Uterus (tissue), 2 donors: ENCODE measurements around the gene TNFRSF14.

Experiments
- POLR2A ChIP-seq, 2 donors: fragments of 450-650 bp; IDR thresholded peaks; one replicate each; pipeline ENCODE4 v1.6.1; 2016; ENCODE audit warnings: antibody characterized with exemption in 2 of 2, mild to moderate bottlenecking in 1 of 2, moderate library complexity in 1 of 2
- TF ChIP-seq, protein P1 (sequence below), 4 experiments: fragments of 200-600 bp in 2 of 4; fragments of 450-650 bp in 2 of 4; sonication (generic) in 2 of 4; IDR thresholded peaks; one replicate each; pipeline ENCODE4 v1.5.1; 2016 to 2019; ENCODE audit warnings: antibody characterized with exemption in 4 of 4, mild to moderate bottlenecking in 2 of 4, moderate library complexity in 1 of 4

GRCh38 chr1:2552189-2552588 is 4.0 kb upstream of the TNFRSF14 start:
- TF ChIP-seq, protein P1, sequence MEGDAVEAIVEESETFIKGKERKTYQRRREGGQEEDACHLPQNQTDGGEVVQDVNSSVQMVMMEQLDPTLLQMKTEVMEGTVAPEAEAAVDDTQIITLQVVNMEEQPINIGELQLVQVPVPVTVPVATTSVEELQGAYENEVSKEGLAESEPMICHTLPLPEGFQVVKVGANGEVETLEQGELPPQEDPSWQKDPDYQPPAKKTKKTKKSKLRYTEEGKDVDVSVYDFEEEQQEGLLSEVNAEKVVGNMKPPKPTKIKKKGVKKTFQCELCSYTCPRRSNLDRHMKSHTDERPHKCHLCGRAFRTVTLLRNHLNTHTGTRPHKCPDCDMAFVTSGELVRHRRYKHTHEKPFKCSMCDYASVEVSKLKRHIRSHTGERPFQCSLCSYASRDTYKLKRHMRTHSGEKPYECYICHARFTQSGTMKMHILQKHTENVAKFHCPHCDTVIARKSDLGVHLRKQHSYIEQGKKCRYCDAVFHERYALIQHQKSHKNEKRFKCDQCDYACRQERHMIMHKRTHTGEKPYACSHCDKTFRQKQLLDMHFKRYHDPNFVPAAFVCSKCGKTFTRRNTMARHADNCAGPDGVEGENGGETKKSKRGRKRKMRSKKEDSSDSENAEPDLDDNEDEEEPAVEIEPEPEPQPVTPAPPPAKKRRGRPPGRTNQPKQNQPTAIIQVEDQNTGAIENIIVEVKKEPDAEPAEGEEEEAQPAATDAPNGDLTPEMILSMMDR (IDR thresholded peaks at IDR 0.05): no peak
- TF ChIP-seq POLR2A (IDR thresholded peaks at IDR 0.05): no peak
